CD4-positive, alpha-beta T cell (primary cell): ENCODE data around the gene CEP20. TPM values are rescaled to one million over a fixed set of nuclear protein-coding genes. Genes with fewer than 3 reads are reported as not detected.

Experiments used
- ATAC-seq: fragments of 200-7000 bp; cut with Tn5 transposase; one replicate; pipeline ENCODE4 v1.10.0; 2022; ENCODE audit warnings: mild to moderate bottlenecking; ENCODE audit not compliant: poor library complexity
- CTCF ChIA-PET: fragments of 350-600 bp; sonication (Branson Sonifier 250); formaldehyde crosslinking; loops from one replicate; lab custom pipeline; 2021; ENCODE audit warnings: antibody characterized with exemption, inconsistent platforms; lab: Charles Lee
- POLR2A ChIA-PET: fragments of 350-600 bp; sonication (Branson Sonifier 250); formaldehyde crosslinking; loops from one replicate; lab custom pipeline; 2021; ENCODE audit warnings: antibody characterized with exemption, inconsistent platforms; lab: Charles Lee
- DNase-seq, 14 experiments: peaks; one replicate each; pipeline ENCODE4 v3.0.0-alpha.2; 2013 to 2020; ENCODE audit warnings: mixed read lengths in 2 of 14
- H3K27ac ChIP-seq, 2 donors: one replicate each; pipeline versions ENCODE4 v1.5.1 to v1.7.0; 2013; ENCODE audit warnings: low read length in 2 of 2, low read depth in 1 of 2, mild to moderate bottlenecking in 1 of 2
- H3K27me3 ChIP-seq, 2 experiments: 1 replicate in 1 of 2; 2 replicates in 1 of 2; pipeline versions ENCODE4 v1.6.1 to v1.7.0; 2013; ENCODE audit warnings: low read length in 2 of 2, control low read depth in 1 of 2, mild to moderate bottlenecking in 1 of 2, moderate library complexity in 1 of 2; ENCODE audit not compliant: insufficient read depth in 2 of 2, control insufficient read depth in 1 of 2
- H3K36me3 ChIP-seq: one replicate; pipeline ENCODE4 v1.6.1; 2013; ENCODE audit warnings: low read length, control low read depth; ENCODE audit not compliant: insufficient read depth
- H3K4me1 ChIP-seq: one replicate; pipeline ENCODE4 v1.6.1; 2013; ENCODE audit warnings: low read length, control low read depth; ENCODE audit not compliant: insufficient read depth
- H3K4me3 ChIP-seq: one replicate; pipeline ENCODE4 v1.5.1; 2013; ENCODE audit warnings: mild to moderate bottlenecking, low read length, moderate library complexity
- H3K9me3 ChIP-seq, 2 experiments: 1 replicate in 1 of 2; 2 replicates in 1 of 2; pipeline versions ENCODE4 v1.6.1 to v1.7.0; 2013; ENCODE audit warnings: low read length in 2 of 2, mild to moderate bottlenecking in 2 of 2, control low read depth in 1 of 2, moderate library complexity in 1 of 2; ENCODE audit not compliant: control insufficient read depth in 1 of 2, insufficient read depth in 1 of 2
- H3K27ac Mint-ChIP-seq: one replicate; pipeline ENCODE4 v1.8.0; 2020; ENCODE audit warnings: mixed read lengths
- H3K27me3 Mint-ChIP-seq: one replicate; pipeline ENCODE4 v1.8.0; 2021; ENCODE audit warnings: mixed read lengths
- H3K36me3 Mint-ChIP-seq: one replicate; pipeline ENCODE4 v1.8.0; 2021; ENCODE audit warnings: low read depth, mixed read lengths
- H3K4me1 Mint-ChIP-seq: one replicate; pipeline ENCODE4 v1.8.0; 2021; ENCODE audit warnings: low read depth, mixed read lengths
- H3K4me3 Mint-ChIP-seq: one replicate; pipeline ENCODE4 v1.8.0; 2020; ENCODE audit warnings: mild to moderate bottlenecking, mixed read lengths
- H3K9me3 Mint-ChIP-seq: one replicate; pipeline ENCODE4 v1.8.0; 2020; ENCODE audit warnings: mixed read lengths
- intact Hi-C, 2 experiments: fragments of 100-400 bp; cut with DNase I in 1 of 2; cut with micrococcal nuclease in 1 of 2; formaldehyde crosslinking; loops; one replicate each; pipeline versions ENCODE4 v1.15.1 to v1.9.0; 2023 to 2025; cut with DNase I, micrococcal nuclease
- total RNA-seq, 174 experiments: library from RNA in 2 of 174; stranded (reverse) in 2 of 174; gene quantifications; one replicate each; pipeline ENCODE4 v1.2.3 and lab custom pipeline; 2021 to 2026
- TF ChIP-seq, protein P1 (sequence below): fragments of 200-600 bp; IDR thresholded peaks from one replicate; pipeline ENCODE4 v1.8.0; 2022; ENCODE audit warnings: antibody characterized with exemption, mild to moderate bottlenecking

CEP20 gene
- total RNA-seq, 2 experiments from 2014 or later = 14.4 to 15.5 TPM

DNA sequence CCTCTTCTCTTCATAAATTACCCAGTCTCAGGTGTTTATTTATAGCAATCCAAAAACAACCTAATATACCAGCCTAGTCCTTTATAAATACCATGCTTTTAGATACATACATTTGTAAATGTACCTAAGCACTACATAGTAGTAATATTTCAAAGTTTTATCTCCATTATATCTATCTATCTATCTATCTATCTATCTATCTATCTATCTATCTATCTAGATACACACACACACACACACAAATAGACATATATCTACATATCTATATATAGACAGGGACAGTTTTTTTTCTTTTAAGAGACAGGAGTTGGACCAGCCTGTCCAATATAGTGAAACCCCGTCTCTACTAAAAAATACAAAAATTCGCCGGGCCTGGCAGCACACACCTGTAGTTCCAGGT lies 5.8 kb downstream of the CEP20 start:
- peaks cover 54% of the 10 kb centered on the region for H3K36me3 Mint-ChIP-seq
- intact Hi-C loops = loop anchor here in 1 of 2 experiments (10.0 kb wide), 2 partner anchors 208 to 238 kb away; partner anchors contain the start of gene MARF1
- Histone ChIP-seq H3K4me1 (peaks cover 12% of the 10 kb centered on the region), H3K27me3 (no peaks in the 10 kb centered on the region), H3K36me3 (peaks cover 37% of the 10 kb centered on the region), H3K4me3 (no peak overlapping the region), H3K9me3 (no peaks in the 10 kb centered on the region), H3K27ac (no peak overlapping the region)
- DNase-seq = no peak
- no peaks in the 10 kb centered on the region for H3K27me3 Mint-ChIP-seq
- no peaks in the 10 kb centered on the region for H3K9me3 Mint-ChIP-seq
- CTCF ChIA-PET = no interaction called here
- H3K4me3 Mint-ChIP-seq = no peak overlapping the region
- peaks cover 17% of the 10 kb centered on the region for H3K4me1 Mint-ChIP-seq
- TF ChIP-seq, protein P1, sequence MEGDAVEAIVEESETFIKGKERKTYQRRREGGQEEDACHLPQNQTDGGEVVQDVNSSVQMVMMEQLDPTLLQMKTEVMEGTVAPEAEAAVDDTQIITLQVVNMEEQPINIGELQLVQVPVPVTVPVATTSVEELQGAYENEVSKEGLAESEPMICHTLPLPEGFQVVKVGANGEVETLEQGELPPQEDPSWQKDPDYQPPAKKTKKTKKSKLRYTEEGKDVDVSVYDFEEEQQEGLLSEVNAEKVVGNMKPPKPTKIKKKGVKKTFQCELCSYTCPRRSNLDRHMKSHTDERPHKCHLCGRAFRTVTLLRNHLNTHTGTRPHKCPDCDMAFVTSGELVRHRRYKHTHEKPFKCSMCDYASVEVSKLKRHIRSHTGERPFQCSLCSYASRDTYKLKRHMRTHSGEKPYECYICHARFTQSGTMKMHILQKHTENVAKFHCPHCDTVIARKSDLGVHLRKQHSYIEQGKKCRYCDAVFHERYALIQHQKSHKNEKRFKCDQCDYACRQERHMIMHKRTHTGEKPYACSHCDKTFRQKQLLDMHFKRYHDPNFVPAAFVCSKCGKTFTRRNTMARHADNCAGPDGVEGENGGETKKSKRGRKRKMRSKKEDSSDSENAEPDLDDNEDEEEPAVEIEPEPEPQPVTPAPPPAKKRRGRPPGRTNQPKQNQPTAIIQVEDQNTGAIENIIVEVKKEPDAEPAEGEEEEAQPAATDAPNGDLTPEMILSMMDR = no peak
- H3K27ac Mint-ChIP-seq = no peak overlapping the region
- POLR2A ChIA-PET = no interaction called here
- ATAC-seq = no peak

DNA sequence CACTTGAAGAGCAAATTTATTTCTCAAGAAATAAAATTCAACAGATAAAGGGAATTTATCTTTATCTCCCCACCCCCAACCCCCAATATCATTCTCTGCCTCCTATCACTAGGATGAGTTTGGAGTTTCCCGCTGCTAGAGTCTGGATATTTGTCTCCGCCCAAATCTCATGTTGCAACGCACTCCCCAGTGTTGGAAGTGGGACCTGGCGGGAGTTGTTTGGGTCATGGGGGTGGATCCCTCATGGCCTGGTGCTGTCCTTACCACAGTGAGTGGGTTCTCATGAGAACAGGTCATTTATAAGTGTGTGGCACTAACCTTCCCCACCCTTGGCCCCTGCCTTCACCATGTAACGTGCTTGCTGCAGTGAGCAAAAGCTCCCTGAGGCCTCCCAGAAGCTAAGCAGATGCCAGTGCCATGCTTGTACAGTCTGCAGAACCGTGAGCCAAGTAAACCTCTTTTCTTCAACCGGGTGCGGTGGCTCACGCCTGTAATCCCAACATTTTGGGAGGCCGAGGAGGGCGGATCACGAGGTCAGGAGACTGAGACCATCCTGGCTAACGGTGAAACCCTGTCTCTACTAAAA lies 6.5 kb downstream of the CEP20 start:
- Histone ChIP-seq H3K4me3 (no peak overlapping the region), H3K9me3 (no peaks in the 10 kb centered on the region), H3K36me3 (peaks cover 40% of the 10 kb centered on the region), H3K27me3 (no peaks in the 10 kb centered on the region), H3K4me1 (peaks cover 5% of the 10 kb centered on the region), H3K27ac (no peak overlapping the region)
- DNase-seq (no peak), ATAC-seq (no peak)
- TF ChIP-seq, protein P1 = no peak
- no peak overlapping the region for H3K4me3 Mint-ChIP-seq
- H3K36me3 Mint-ChIP-seq = peaks cover 60% of the 10 kb centered on the region
- ChIA-PET CTCF (no interaction called here), POLR2A (no interaction called here)
- intact Hi-C loops = loop anchor here in 1 of 2 experiments (10.0 kb wide), 2 partner anchors 207 to 237 kb away; partner anchors contain the start of gene MARF1
- peaks cover 12% of the 10 kb centered on the region for H3K4me1 Mint-ChIP-seq
- H3K9me3 Mint-ChIP-seq = no peaks in the 10 kb centered on the region
- H3K27me3 Mint-ChIP-seq = no peaks in the 10 kb centered on the region
- H3K27ac Mint-ChIP-seq = no peak overlapping the region

DNA sequence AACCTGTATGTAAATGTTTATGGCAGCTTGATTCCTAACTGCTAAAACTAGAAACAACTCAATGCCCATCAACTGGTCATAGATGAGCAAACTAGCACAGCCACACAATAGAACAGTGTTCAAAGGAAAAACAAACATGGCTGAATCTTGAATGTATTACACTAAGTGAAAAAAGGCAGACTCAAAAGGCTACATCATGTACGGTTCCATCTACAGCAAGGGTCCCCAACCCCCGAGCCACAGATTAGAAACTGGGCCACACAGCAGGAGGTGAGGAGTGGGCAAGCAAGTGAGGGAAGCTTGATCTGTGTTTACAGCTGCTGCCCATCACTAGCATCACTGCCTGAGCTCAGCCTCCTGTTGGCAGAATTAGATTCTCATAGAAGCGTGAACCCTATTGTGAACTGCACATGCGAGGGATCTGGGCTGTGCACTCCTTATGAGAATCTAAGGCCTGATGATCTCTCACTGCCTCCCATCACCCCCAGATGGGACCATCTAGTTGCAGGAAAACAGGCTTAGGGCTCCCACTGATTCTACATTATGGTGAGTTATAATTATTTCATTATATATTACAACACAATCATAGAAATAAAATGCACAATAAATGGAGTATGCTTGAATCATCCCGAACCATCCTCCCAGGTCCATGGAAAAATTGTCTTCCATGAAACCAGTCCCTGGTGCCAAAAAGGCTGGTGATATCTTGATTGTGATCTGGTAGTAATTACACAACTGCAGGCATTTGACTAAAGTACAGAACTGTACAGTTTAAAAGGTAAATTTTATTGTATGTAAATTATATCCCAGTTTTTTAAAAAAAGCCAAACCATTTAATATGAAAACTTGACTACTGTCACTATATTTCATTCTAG lies 7.7 kb downstream of the CEP20 start:
- intact Hi-C loops = loop anchor here in 1 of 2 experiments (10.0 kb wide), 2 partner anchors 206 to 236 kb away; partner anchors contain the start of gene MARF1

More for the DNA sequence above, 7.7 kb downstream of the CEP20 start:
- Mint-ChIP-seq H3K9me3 (no peaks in the 10 kb centered on the region), H3K27me3 (no peaks in the 10 kb centered on the region), H3K36me3 (peaks cover 55% of the 10 kb centered on the region), H3K4me3 (no peak overlapping the region), H3K27ac (no peak overlapping the region), H3K4me1 (peaks cover 2% of the 10 kb centered on the region)
- no peaks in the 10 kb centered on the region for H3K9me3 ChIP-seq
- H3K4me1 ChIP-seq = no peaks in the 10 kb centered on the region
- POLR2A ChIA-PET = interaction anchor here (1.5 kb wide), 1 partner anchor 8 kb away, joined by 5 read pairs; the partner anchor contains the start of gene CEP20
- TF ChIP-seq, protein P1 = no peak
- CTCF ChIA-PET = no interaction called here
- no peak overlapping the region for H3K4me3 ChIP-seq
- DNase-seq (no peak), ATAC-seq (no peak)
- H3K36me3 ChIP-seq = peaks cover 40% of the 10 kb centered on the region
- no peaks in the 10 kb centered on the region for H3K27me3 ChIP-seq
- H3K27ac ChIP-seq = no peak overlapping the region
